DOHH2 (cell line): ENCODE data around the gene GPANK1.
A peak's percentile ranks its signal among the peaks of the same experiment; 100 is the strongest.
"Not testable (repeated sequence)": the region's sequence is repeated elsewhere in the genome, so short reads cannot be mapped to it uniquely, and the experiment has no call there.

Experiments used
- H3F3A ChIP-seq: fragments of 200-600 bp; sonication (generic), shearing (Covaris generic); 2 replicates; pipeline ENCODE4 v1.6.0; 2016; ENCODE audit warnings: antibody characterized with exemption, mild to moderate bottlenecking; ENCODE audit not compliant: control insufficient read depth, insufficient read depth
- H3K27ac ChIP-seq: fragments of 200-600 bp; sonication (generic); 2 replicates; pipeline ENCODE4 v1.5.1; 2014; ENCODE audit warnings: low read depth, mild to moderate bottlenecking, low read length, moderate library complexity
- H3K27me3 ChIP-seq: fragments of 200-600 bp; sonication (generic); 2 replicates; pipeline ENCODE4 v1.6.1; 2014; ENCODE audit warnings: mild to moderate bottlenecking, low read length, mixed read lengths; ENCODE audit not compliant: control insufficient read depth
- H3K36me3 ChIP-seq: fragments of 200-600 bp; sonication (generic); 2 replicates; pipeline ENCODE4 v1.6.1; 2014; ENCODE audit warnings: mild to moderate bottlenecking, low read length, moderate library complexity, mixed read lengths; ENCODE audit not compliant: control insufficient read depth
- H3K4me1 ChIP-seq: fragments of 200-600 bp; sonication (generic); 2 replicates; pipeline ENCODE4 v1.6.1; 2014; ENCODE audit warnings: mild to moderate bottlenecking, low read length, mixed read lengths; ENCODE audit not compliant: control insufficient read depth
- H3K4me2 ChIP-seq: fragments of 200-600 bp; sonication (generic); 2 replicates; pipeline ENCODE4 v1.6.0; 2014; ENCODE audit warnings: mild to moderate bottlenecking, low read length, moderate library complexity
- H3K4me3 ChIP-seq: fragments of 200-600 bp; sonication (generic); 2 replicates; pipeline ENCODE4 v1.5.1; 2014; ENCODE audit warnings: mild to moderate bottlenecking, low read length, mixed read lengths
- H3K79me2 ChIP-seq: fragments of 200-600 bp; sonication (generic); 2 replicates; pipeline ENCODE4 v1.6.1; 2014; ENCODE audit warnings: mild to moderate bottlenecking, low read length, mixed read lengths; ENCODE audit not compliant: control insufficient read depth
- H3K9me2 ChIP-seq: fragments of 200-600 bp; sonication (generic); replicated peaks from 2 replicates; pipeline ENCODE4 v1.6.1; 2014; ENCODE audit warnings: mild to moderate bottlenecking, low read length, mixed read lengths; ENCODE audit not compliant: control insufficient read depth
- H3K9me3 ChIP-seq: fragments of 200-600 bp; sonication (generic); 2 replicates; pipeline ENCODE4 v1.6.1; 2014; ENCODE audit warnings: antibody characterized with exemption, low read length, mixed read lengths; ENCODE audit not compliant: control insufficient read depth, insufficient read depth
- H4K20me1 ChIP-seq: fragments of 200-600 bp; sonication (generic); 2 replicates; pipeline ENCODE4 v1.6.0; 2014; ENCODE audit warnings: low read depth, mild to moderate bottlenecking, antibody characterized with exemption, low read length, moderate library complexity; ENCODE audit not compliant: control insufficient read depth, insufficient read depth
- EZH2phosphoT487 ChIP-seq: fragments of 200-600 bp; sonication (generic); IDR thresholded peaks from 2 replicates; pipeline ENCODE4 v1.6.1; 2017; ENCODE audit warnings: borderline replicate concordance, mild to moderate bottlenecking, antibody characterized with exemption, low read length, moderate library complexity, mixed read lengths
- TF ChIP-seq, protein P1 (sequence below): fragments of 200-600 bp; sonication (generic); IDR thresholded peaks from one replicate; pipeline ENCODE4 v1.5.1; 2014; ENCODE audit warnings: antibody characterized with exemption, mild to moderate bottlenecking, low read depth, low read length; ENCODE audit not compliant: poor library complexity, severe bottlenecking

Gene GPANK1

DNA sequence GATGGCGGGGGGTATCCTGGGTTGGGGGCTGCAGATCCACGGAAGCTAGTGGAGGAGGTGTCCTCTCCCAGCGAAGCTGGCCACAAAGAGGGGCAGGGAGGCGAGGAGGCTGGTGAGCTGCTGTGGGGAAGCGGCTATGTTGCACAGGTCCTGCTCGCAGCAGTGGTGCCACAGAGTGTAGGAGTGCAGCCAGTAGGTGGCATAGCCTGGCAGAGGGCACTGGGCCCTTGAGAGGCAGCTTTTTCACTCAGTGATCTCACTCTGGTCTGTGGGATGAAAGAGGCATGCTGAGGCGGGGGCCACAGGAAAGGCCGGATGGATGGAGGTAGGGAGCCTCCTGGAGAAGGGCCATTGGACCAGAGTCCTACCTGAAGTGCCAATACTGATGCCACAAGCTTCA lies 47.5 kb upstream of the GPANK1 start:
- no peak for TF ChIP-seq EZH2phosphoT487
- TF ChIP-seq, protein P1, sequence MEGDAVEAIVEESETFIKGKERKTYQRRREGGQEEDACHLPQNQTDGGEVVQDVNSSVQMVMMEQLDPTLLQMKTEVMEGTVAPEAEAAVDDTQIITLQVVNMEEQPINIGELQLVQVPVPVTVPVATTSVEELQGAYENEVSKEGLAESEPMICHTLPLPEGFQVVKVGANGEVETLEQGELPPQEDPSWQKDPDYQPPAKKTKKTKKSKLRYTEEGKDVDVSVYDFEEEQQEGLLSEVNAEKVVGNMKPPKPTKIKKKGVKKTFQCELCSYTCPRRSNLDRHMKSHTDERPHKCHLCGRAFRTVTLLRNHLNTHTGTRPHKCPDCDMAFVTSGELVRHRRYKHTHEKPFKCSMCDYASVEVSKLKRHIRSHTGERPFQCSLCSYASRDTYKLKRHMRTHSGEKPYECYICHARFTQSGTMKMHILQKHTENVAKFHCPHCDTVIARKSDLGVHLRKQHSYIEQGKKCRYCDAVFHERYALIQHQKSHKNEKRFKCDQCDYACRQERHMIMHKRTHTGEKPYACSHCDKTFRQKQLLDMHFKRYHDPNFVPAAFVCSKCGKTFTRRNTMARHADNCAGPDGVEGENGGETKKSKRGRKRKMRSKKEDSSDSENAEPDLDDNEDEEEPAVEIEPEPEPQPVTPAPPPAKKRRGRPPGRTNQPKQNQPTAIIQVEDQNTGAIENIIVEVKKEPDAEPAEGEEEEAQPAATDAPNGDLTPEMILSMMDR, result peak; percentile 34
- no peaks in the 10 kb centered on the region for H4K20me1 ChIP-seq
- H3K36me3 ChIP-seq, result no peaks in the 10 kb centered on the region
- no peak overlapping the region for H3K4me2 ChIP-seq
- H3F3A ChIP-seq, result no peaks in the 10 kb centered on the region
- H3K27me3 ChIP-seq, result peaks cover 47% of the 10 kb centered on the region
- no peaks in the 10 kb centered on the region for H3K9me3 ChIP-seq
- no peaks in the 10 kb centered on the region for H3K79me2 ChIP-seq
- H3K4me1 ChIP-seq, result peaks cover 5% of the 10 kb centered on the region; the same call in 1 of the 2 replicates
- H3K9me2 ChIP-seq, result no peaks in the 10 kb centered on the region
- H3K4me3 ChIP-seq, result no peak overlapping the region
- no peak overlapping the region for H3K27ac ChIP-seq

DNA sequence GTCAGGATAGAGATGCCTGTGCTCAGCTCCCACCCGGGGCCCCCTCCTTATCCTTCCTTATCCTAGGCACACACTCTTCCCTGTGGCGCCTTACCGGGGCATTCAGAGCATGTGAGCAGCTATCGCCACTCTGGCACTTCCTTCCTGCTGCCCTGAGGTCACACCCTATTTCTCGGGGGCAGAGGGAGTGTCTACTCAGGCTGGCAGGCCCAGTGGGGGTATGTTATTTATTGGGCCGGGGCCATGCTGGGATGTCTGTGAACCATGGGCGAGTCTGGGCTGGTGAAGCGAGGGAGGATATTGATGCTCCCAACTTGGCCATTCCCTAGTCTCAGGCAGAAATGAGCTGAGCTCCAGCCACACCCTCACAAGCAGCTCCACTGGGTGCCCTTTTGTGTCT lies 46.4 kb upstream of the GPANK1 start:
- Histone ChIP-seq H4K20me1 (no peaks in the 10 kb centered on the region), H3K9me2 (no peaks in the 10 kb centered on the region), H3K27ac (no peak overlapping the region), H3K4me1 (peaks cover 5% of the 10 kb centered on the region; the same call in 1 of the 2 replicates), H3K79me2 (no peaks in the 10 kb centered on the region), H3F3A (no peaks in the 10 kb centered on the region), H3K9me3 (no peaks in the 10 kb centered on the region), H3K4me2 (no peak overlapping the region), H3K4me3 (no peak overlapping the region), H3K27me3 (peaks cover 47% of the 10 kb centered on the region), H3K36me3 (no peaks in the 10 kb centered on the region)
- no peak for TF ChIP-seq EZH2phosphoT487
- TF ChIP-seq, protein P1, result no peak

DNA sequence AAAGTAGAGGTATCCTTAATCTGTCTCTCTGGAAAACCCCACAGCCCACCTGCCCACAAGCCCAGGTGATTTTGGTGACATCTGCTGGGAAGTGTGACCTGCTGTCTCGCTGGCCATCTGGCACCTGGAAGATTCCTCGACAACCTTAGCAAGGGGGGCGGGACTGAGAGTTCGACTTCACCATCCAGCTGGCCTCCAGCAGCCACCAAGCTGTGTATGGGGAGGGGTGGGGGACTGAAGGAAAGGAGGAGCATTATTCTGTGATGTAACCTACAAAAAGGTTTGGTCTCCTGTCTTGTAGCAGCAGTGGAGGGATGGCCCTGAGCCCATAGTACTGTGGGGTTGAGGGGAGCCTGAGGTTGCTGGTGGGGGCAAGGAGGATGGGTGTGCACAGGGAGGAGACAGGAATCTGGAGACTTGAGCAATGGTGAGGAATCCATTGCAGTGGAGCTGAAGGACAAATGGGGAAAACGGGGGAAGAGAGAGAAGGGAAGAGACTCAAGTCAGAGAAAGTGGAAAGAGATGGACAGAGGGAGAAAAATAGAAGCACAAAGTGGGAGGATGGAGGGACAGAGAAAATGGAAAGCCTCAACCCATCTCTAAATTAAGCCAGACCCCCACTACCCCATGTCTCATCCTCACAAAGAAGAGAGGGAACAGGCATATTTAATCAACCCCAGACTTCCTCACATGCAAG lies 45.9 kb upstream of the GPANK1 start:
- H3K4me3 ChIP-seq, result no peak overlapping the region
- H3K27ac ChIP-seq, result no peak overlapping the region
- TF ChIP-seq EZH2phosphoT487, result no peak
- peaks cover 3% of the 10 kb centered on the region; the same call in 1 of the 2 replicates for H3F3A ChIP-seq
- H3K4me2 ChIP-seq, result no peak overlapping the region
- no peaks in the 10 kb centered on the region for H3K9me2 ChIP-seq
- H3K4me1 ChIP-seq, result peaks cover 5% of the 10 kb centered on the region; the same call in 1 of the 2 replicates
- no peaks in the 10 kb centered on the region for H4K20me1 ChIP-seq
- peaks cover 47% of the 10 kb centered on the region for H3K27me3 ChIP-seq
- H3K79me2 ChIP-seq, result no peaks in the 10 kb centered on the region
- no peaks in the 10 kb centered on the region for H3K9me3 ChIP-seq
- H3K36me3 ChIP-seq, result no peaks in the 10 kb centered on the region

DNA sequence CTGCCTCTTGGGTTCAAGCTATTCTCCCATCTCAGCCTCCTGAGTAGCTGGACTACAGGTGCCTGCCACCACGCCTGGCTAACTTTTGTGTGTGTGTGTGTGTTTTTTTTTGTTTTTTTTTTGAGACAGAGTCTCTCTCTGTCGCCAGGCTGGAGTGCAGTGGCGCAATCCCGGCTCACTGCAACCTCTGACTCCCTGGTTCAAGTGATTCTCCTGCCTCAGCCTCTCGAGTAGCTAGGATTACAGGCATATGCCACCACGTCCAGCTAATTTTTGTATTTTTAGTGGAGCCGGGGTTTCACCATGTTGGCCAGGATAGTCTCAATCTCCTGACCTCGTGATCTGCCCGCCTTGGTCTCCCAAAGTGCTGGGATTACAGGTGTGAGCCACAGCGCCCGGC lies 44.4 kb upstream of the GPANK1 start:
- not testable (repeated sequence) for H3K9me2 ChIP-seq, H4K20me1 ChIP-seq, H3K27ac ChIP-seq, H3K9me3 ChIP-seq, H3F3A ChIP-seq, H3K4me2 ChIP-seq, H3K79me2 ChIP-seq, H3K4me3 ChIP-seq, H3K4me1 ChIP-seq, H3K36me3 ChIP-seq
- H3K27me3 ChIP-seq, result peaks cover 40% of the 10 kb centered on the region
